ENCODE data around the gene EFCAB12.
"Not testable (repeated sequence)": the region's sequence is repeated elsewhere in the genome, so short reads cannot be mapped to it uniquely, and the experiment has no call there.

The EFCAB12 gene

GRCh38 chr3:129371041-129371826, 57.2 kb downstream of the EFCAB12 start:
- in situ Hi-C loops (cut with MboI; ENCODE audit: low sequenced_read_pairs), result no loop called here

- in situ Hi-C loops (cut with MboI; ENCODE audit: low sequenced_read_pairs), result no loop called here
Measured at GRCh38 chr3:129370248-129370964, 58.0 kb downstream of the EFCAB12 start.

- in situ Hi-C loops (cut with MboI; ENCODE audit: low sequenced_read_pairs), result no loop called here
Measured at GRCh38 chr3:129369711-129370110, 58.7 kb downstream of the EFCAB12 start.

GRCh38 chr3:129367821-129368220, 60.6 kb downstream of the EFCAB12 start:
- in situ Hi-C loops (cut with MboI; ENCODE audit: low sequenced_read_pairs), result no loop called here

- in situ Hi-C loops (cut with MboI; ENCODE audit: low sequenced_read_pairs), result no loop called here
Measured at GRCh38 chr3:129366312-129366831, 62.1 kb downstream of the EFCAB12 start.

GRCh38 chr3:129365296-129366136, 62.9 kb downstream of the EFCAB12 start:
- in situ Hi-C loops (cut with MboI; ENCODE audit: low sequenced_read_pairs), result no loop called here

GRCh38 chr3:129364811-129365210, 63.6 kb downstream of the EFCAB12 start:
- in situ Hi-C loops (cut with MboI; ENCODE audit: low sequenced_read_pairs), result not testable (repeated sequence)

GRCh38 chr3:129363356-129363755, 65.1 kb downstream of the EFCAB12 start:
- in situ Hi-C loops (cut with MboI; ENCODE audit: low sequenced_read_pairs), result not testable (repeated sequence)

- in situ Hi-C loops (cut with MboI; ENCODE audit: low sequenced_read_pairs), result no loop called here
Measured at GRCh38 chr3:129360705-129361460, 67.6 kb downstream of the EFCAB12 start.

- in situ Hi-C loops (cut with MboI; ENCODE audit: low sequenced_read_pairs), result no loop called here
Measured at GRCh38 chr3:129360171-129360611, 68.2 kb downstream of the EFCAB12 start.

- in situ Hi-C loops (cut with MboI; ENCODE audit: low sequenced_read_pairs), result no loop called here
Measured at GRCh38 chr3:129358772-129359371, 69.6 kb downstream of the EFCAB12 start.

GRCh38 chr3:129358177-129358771, 70.2 kb downstream of the EFCAB12 start:
- in situ Hi-C loops (cut with MboI; ENCODE audit: low sequenced_read_pairs), result no loop called here

- in situ Hi-C loops (cut with MboI; ENCODE audit: low sequenced_read_pairs), result no loop called here
Measured at GRCh38 chr3:129357616-129358015, 70.8 kb downstream of the EFCAB12 start.

GRCh38 chr3:129356756-129357425, 71.5 kb downstream of the EFCAB12 start:
- in situ Hi-C loops (cut with MboI; ENCODE audit: low sequenced_read_pairs), result no loop called here

- in situ Hi-C loops (cut with MboI; ENCODE audit: low sequenced_read_pairs), result no loop called here
Measured at GRCh38 chr3:129353589-129353941, 74.9 kb downstream of the EFCAB12 start.

- in situ Hi-C loops (cut with MboI; ENCODE audit: low sequenced_read_pairs), result no loop called here
Measured at GRCh38 chr3:129352650-129353588, 75.5 kb downstream of the EFCAB12 start.

- in situ Hi-C loops (cut with MboI; ENCODE audit: low sequenced_read_pairs), result no loop called here
Measured at GRCh38 chr3:129352045-129352444, 76.4 kb downstream of the EFCAB12 start.
